HG03378 (cell line): ENCODE measurements around the gene GATAD2A.
A peak's percentile ranks its signal among the peaks of the same experiment; 100 is the strongest.
"Not testable (repeated sequence)": the region's sequence is repeated elsewhere in the genome, so short reads cannot be mapped to it uniquely, and the experiment has no call there.

Source experiments
- ATAC-seq: cut with Tn5 transposase; IDR thresholded peaks from one replicate; pipeline ENCODE4 v1.9.1; 2021; ENCODE audit warnings: mild to moderate bottlenecking, moderate library complexity; ENCODE audit not compliant: unreplicated experiment

GATAD2A gene

DNA sequence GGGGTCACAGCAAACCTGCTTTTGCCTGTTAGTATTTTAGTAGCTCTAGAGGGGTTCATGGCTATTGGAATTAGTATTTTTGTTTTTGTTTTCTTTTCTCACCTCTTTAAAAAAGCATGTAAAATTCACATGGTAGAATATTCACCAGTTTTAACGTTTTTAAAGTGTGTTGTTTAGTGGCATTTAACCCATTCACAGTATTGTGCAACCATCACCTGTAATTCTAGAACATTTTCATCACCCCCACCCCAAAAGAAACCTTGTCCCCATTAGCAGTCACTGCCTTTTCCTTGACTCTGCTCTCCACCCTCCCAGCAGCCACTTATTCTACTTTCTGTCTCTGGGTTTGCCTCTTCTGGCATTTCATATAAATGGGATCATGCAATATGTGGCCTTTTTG is 39.8 kb downstream of the GATAD2A start:
- no peak for ATAC-seq

DNA sequence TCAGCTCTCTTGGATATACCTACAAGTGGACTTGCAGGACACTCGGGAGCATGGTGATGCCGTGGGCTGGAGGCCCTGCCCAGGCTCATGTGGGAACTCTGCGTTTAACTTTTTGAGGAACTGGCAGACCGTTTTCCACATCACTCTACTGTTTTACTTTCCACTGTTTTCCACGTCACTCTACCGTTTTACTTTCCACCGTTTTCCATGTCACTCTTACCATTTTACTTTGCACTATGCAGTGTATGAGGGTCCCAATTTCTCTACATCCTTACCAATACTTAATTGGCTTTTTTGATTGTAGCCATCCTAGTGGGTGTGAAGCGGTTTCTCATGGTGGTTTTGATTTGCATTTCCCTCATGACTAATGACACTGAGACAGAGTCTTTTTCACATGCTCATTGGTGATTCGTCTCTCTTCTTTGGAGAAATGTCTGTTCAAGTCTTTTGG is 40.5 kb downstream of the GATAD2A start:
- no peak for ATAC-seq

DNA sequence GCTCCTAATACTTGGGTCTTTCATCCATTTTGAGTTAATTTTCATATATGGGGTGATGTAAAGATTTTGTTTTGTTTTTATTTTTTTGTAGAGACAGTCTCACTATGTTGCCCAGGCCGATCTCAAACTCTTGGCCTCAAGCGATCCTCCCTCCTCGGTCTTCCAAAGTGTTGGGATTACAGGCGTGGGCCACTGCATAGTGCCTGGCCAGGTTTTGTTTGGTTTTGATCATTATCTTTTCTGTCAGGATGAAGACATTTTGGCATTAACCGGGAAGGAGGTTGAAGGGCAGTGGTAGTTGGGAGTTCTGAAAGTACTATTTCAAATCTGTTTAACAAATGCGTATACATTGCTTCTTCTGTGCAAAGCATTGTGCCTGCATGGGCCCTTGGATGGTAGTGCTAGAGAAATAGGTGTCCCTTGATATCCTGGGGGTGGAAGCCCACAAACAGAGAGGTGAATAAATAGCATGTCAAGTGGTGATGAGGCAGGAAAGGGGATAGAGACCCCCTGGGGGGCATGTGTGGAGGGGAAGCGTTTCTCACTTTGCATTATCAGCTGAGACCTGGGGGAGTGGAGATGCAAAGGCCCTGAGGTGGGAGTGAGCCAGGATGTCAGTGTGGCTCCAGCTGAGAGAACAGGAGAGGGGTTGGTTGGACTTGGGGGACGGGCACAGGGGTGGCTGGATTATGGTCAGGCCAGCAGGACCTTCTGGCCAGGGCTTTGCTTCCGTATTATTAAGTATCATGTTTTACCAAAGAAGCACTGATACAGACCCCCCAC is 41.4 kb downstream of the GATAD2A start:
- ATAC-seq: no peak

DNA sequence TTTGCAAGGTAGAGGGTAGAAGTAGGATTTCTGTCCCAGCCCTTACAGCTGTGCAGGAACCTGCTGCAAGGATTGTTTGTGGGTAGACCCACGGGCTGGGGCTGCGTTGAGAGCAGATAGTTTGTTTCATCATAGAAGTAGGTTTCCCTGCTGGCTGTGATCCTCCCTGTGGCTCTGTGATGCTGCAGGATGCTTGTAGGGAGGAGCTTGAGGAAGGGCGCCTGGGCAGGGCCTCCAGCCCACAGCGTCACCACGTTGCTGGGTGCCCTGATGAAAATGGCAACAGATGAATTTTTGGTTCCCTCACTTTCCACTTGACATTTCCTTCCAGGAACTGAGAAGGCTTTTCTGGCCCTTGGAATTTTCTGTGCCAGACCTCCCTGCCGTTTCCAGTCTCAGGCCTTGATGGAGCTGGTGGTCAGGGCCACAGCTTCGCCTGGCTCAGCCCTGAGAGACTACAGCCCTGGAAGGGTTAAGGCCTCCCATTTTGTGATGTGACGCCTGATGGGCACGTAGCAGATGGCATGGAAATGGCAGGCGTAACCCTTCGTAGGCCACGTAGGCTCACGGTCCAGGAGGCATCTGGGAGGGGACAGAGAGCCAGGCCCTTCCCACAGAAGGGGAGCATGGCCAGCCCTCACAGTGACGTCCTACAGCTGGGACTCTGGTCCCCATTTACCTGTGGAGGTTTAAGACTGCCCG is 42.2 kb downstream of the GATAD2A start:
- no peak for ATAC-seq

DNA sequence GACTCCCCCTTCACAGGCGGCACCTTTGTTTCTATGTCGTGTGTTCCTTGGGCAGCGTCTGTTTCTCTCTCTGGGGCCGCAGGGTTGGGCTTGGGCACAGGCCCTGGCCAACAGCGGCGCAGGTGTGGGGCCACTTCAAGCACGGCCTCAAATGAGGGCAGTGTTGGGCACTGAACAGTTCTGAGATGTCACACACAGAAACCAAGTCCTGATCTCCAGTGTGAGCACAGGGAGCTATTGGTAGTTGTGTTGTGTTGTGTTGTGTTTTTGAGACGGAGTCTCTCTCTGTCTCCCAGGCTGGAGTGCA is 42.7 kb downstream of the GATAD2A start:
- ATAC-seq: no peak

DNA sequence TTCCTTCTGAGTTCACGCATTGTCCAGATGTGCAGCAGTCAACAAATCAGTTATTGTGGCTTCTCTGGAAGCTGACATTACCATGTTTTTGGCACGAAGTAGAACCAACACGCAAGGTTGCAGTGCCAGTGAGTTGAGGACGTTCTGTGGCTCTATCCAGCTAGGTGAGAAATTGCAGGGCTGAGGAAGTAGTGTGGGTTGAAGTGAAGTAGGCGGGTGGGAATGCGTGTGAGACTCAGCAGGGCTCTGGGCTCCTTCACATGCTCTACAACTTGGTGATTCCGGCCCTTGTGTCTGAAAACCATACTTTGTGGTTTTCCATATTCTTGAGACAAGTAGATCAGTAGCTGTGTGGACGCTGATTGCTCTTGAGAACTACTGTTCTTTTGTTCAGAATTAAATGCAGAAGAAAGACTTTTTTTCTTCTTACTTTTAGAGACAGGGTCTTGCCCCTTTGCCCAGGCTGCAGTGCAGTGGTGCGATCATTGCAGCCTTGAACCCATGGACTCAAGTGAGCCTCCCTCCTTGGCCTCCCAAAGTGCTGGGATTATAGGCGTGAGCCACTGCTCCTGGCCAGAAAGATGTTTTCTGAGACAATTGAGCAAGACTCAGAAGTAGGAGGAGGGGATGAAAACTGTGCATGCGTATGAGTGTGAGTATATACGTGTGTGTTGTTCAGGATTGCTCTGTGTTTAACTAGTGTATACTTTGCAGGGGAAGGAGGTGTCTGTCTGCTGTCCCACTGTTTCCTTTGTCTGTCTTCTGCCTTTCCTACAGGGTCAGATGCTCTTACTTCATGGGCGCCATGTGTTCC is 46.2 kb downstream of the GATAD2A start:
- ATAC-seq: no peak

DNA sequence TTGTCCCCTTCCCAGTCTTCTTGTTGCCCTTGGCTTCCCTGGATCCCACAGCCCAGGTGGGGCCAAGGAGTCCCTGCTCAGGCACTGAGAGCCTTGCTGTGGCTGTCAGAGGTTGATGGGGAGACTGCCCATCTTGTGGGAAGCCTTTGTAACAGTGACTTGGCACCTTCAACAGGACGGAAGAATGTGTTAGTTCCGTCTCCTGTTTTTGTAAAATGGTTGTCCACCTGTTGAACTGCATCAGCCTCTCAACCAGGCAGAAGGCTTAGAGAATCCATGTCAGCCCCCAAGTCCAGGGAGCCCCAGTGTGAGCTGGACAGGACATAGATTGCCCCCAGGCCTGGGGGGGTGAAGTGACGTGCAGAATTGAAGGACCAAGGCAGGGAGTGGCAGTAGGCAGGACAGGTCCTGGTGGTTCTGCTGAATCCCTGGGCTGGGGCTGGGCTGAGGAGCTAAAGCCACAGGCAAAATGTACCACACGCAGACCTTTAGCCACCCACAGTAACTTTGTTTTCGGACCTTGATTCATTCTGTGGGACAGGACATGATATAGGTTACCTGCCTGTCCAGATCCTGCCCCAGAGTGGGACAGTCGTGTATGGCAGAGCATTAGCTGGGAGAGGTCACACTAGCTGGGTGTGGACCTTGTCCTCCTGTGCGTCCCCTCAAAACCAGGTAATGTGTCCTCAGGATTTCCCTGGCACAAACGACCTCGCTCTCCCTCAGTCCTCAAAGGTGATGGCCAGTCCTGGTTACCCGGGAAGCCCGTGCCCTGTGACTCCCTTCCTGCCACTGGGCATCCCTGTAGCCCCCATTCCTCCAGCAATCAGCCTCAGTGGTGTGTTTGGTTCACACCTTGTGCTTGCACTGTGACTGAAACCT is 47.0 kb downstream of the GATAD2A start:
- no peak for ATAC-seq

DNA sequence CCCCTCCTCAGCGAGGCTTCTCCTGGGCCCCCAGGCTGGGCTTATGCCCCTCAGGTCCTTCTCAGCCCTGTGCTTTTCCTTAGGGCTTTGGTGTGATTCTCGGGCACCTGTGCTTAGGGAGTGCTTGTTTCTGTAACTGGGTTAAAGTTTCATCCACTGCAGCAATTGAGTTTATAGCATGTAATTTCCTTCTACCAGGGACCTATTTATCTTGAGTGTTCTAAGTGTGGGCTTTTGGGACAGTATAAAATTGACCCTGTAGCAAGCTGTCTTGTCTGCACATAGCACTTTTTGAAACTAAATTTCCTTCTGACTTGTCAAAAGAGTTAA is 47.6 kb downstream of the GATAD2A start:
- no peak for ATAC-seq

DNA sequence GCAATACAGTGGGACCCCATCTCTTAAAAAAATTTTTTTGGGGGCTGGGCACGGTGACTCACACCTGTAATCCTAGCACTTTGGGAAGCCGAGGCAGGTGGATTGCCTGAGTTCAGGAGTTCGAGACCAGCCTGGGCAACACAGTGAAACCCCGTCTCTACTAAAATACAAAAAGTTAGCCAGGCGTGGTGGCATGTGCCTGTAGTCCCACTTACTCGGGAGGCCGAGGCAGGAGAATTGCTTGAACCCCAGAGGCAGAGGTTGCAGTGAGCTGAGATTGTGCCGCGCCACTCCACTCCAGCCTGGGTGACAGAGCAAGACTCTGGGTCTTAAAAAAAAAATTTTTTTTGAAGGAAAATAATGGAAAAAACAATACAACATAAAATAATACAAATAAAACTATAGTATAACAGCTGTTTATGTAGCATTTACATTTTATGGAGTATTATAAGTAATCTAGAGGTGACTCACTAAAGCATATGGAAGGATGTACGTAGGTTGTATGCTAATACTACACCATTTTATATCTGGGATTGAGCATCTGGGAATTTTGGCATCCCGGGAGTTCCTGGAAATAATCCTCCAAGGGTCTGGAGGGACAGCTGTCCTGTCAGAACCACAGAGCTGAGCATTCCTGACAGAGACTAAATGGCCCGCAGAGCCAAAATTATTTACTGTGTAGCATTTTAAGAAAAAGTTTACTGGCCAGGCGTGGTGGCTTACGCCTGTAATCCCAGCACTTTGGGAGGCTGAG is 49.9 kb downstream of the GATAD2A start:
- not testable (repeated sequence) for ATAC-seq

DNA sequence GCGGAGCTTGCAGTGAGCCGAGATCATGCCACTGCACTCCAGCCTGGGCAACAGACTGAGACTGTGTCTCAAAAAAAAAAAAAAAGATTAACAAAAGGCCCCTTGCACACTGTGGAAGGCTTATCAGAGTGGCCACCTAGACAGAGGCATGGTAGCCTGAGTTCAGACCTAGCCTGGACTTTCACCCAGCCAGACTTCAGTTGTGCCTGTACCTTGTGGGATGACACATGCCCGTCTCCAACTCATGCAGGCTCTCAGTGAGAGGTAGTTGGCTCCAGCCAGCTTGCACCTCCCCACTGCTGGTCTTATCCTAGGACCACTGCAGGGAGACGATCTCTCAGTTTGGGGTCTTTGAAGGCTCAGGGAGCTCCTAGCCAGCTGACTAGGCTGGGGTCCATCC is 52.2 kb downstream of the GATAD2A start:
- ATAC-seq: no peak

DNA sequence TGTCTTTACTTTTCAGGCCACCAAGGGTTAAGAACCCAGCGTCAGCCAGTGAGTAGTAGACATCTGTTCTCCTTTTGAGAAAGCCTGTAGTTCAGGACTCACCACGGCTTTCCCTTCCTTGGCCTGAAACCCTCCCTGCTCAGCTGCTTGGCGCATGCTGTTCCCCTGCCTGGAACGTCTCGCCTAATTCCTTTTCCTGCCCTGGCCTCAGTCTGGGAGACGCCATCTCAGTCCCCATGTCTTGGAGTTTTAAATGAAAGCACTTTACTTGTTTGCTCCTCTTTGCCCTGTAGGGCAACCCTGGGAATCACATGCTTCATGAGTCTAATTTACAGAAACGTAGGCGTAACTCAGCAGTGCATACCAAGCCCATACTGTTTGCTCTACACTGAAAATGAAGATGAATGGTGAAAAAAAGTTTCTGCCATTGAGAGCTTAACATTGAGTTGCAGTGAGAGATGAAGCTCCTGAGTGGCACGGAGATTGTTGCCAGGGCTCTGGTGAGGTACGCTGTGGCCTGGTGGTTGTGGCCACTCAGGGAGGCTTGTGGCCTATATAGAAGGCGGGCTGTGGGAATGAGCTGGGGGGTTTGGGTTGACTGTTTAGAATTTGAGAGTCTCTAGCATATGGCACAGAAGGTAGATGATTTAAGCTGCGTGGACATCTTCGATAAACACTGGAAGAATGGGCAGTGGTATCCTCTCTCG is 52.8 kb downstream of the GATAD2A start:
- ATAC-seq: no peak

DNA sequence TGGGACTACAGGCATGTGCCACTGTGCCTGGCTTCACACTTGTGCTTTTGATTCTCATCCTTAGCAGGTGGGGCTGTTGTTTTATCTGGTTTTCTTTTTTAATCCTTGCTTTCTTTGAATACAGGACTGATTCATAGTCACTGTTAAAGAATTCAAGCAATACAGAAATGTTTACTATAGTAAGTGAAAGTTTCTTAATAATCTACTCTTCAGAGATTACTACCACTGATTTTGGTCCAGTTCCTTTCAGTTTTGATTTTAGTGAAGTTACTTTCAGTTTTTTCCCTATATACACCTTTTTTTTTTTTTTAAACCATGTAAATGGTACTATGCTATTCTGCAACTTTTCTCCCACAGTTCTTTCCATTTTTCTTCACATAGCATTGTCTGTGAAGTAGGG is 53.6 kb downstream of the GATAD2A start:
- ATAC-seq: no peak

DNA sequence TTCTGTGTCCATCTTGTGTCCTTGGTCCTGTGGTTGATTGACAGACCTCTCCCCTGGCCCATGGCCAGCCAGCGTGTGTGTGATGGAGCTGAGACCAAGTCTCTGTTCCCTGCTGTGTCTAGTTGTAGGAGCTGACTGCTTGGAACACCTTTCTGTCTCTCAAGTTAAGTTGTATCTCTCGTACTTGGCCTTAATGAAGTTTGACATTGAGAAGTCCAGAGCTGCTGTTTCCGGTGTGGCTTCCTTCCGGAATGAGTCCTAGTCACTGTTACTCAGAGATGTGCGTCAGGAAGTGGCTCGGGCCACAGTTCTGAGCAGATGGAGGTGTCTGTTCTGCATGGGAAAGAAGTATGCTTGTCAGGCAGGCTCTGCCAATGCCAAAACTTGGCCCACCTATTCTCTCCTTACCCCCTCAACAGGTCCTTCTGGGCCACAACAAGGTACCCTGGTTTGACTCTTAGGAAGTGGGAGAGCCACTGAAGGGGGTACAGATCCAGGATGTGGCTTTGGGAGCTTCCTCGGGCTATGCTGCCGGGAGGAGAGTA is 54.3 kb downstream of the GATAD2A start:
- ATAC-seq: peak; percentile 50

DNA sequence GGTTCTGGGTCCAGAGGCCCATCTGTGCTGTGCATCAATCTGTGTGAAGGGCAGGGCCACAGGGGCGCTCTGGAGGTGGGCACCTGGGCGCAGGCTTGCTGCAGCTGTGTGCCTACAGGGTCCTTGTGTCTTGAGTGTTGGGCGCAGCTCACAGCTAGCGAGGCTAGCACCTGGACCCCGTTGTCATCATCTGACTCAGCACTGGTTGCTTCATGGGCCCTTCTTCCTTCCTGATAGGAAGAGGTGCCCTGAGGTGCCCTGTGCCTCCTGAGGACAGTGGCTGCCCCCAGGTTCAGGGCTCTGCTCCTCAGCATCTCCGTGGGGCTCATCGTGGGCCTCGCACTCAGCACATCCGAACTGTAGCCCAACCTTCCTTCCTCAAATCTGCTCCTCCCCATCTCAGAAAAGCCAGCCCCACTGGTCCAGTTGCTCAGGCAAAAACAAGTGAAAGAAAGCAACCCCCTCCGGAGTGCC is 54.8 kb downstream of the GATAD2A start:
- ATAC-seq: peak; percentile 7

DNA sequence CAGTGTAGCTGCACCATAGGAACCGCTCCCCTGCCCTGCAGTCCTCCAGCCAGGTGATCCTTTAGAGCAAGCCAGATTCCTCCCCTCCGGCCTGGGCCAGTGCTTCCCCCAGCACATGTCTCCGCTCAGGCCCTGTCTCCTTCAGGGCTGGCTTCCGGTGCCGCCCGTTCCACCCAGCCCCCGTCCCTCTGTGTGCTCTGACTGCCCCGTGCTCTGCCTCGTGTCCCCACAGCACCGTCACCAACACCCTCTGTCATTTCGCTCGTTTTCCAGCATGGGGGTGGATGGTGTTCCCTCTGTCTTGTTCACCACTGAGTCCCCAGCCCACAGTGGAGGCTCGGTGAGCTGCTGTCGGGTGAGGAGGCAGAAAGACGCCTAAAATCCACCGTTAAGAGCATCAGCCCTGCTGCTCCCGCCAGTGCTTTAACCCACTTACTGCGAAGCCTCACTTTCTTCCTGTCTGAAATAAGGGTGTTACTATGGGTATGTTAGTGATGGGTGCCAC is 55.3 kb downstream of the GATAD2A start:
- no peak for ATAC-seq

DNA sequence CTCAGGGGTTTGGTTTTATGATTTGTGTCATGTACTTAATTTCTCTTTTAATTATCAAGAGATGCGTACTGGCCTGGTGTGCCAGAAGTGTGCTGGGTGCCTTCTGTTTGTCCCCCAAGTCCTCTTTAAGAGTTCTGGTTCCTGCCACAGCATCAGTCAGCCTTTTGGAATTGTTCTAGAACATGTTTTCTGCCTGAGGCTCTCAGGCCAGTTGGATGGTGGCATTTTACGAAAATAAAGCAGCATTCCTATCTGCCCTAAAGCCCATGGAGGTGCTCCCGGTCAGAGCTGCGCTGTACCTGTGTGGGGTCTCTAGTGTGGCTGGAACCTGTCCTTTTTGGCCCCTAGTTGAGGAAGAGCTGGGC is 55.8 kb downstream of the GATAD2A start:
- ATAC-seq: no peak

DNA sequence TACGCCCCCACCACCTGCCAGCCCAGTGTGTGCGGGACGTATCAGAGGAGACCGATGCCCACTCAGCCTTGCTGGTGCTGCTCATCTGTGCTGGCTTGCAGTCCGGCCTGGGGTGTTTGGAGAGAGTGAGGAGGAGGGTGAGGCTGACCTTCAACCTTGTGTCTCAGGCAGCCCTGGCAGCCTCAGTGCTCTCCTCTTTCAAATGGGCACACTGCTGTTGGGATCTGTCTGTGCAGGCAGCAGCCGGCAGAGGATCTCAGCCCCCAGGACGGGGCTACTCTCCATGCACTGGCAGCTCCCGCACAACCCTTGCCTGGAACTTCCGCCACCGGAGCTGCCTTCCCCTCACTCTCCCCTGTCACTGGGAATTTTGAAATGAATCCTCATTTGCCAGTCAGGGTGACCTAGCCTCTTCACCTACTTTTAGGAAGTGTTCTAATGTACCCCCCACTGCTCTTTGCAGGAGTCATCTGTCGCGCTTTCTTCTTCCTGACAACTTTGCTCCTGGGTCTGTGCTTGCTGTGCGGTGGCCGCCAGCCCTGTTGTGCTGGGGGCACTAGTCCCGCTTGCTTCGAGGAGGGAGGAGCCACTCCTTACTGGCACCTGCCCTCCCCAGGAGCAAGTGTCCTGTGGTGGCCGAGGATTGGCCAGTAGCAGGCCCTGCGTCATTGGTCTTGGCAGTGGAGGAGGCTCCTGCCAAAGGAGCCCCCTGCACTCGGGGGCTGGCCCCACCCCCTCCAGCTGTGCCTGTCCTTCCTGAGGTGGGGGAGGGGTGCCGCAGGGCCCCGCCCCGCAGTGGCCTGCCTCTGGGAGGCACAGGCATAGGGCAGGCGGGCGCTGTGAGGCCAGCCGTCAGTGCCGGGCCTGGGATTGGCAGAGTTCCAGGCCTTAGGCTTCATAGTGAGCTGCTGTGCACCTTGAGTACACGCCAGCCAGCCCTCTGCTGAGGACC is 56.5 kb downstream of the GATAD2A start:
- ATAC-seq: no peak
